Fibroblast of skin of back (primary cell): Measurements from ENCODE around the gene EXOC3L4.
"Not testable (repeated sequence)": the region's sequence is repeated elsewhere in the genome, so short reads cannot be mapped to it uniquely, and the experiment has no call there.

Experiments used
- DNase-seq: peaks from one replicate; pipeline ENCODE4 v3.0.0-alpha.2; 2013

Gene EXOC3L4

DNA sequence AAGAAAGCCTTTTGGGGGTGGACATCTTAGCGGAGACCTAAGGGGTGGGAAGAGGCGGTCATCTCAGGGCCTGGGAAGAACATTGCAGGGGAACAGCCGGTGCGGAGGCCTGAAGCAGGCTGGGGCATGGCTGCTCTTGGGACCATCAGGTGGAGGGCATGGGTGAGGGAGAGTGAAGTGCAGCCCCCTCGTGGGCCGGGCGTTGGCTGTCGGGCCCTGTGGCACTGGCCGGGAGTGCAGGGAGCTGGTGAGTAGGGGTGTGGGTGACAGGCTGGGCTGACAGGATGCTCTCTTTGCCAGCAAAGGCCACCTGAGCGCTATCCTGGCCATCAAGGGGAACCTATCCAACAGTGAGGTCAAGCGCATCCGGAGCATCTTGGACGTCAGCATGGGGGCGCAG, 40.4 kb downstream of the EXOC3L4 start:
- DNase-seq = no peak

DNA sequence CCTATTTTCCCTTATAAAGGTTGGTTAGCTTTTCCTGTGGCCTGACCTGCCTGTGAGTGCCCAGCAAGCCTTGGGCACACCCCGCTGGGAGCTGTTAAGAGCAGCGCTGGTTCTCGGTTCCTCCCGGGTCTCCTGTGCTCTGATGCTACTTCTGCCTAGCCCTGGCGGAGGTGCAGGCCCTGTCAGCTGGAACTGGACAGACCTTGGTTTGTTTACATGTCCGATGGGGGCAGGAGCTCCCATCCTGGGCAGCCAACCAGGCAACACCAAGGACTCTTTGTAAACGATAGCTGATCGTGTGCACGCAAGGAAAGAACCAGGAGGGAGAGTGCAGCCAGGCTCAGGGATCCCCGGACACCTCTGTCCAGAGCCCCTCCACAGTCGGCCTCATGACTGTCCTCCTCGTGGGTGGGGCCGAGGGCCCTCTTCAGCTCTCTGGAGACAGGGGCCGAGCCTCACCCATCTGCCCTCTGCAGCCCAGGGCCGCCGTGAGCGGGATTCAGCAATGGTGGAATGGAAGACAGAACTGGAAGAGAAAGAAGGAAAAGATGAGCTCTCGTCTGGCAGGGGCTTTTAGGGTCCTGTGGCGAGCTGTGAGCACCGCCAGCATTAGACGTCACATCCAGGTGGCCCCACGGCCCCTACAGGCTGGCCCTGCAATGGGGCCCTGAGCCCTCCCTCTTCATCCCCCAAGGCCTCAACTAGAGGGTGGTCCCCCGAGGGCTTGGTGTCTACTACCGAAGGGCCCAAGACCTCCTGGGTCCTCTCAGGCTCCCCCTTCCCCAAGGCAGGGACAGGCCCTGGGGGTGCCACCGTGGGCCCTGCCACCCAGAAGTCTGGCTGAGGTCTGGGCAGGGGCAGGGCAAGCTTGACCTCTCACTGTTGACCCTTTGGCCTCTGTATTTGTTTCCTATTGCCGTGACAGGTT, 41.1 kb downstream of the EXOC3L4 start:
- no peak for DNase-seq

GRCh38 chr14:103136388-103137271, 42.1 kb downstream of the EXOC3L4 start:
- peak; percentile 67 for DNase-seq

DNA sequence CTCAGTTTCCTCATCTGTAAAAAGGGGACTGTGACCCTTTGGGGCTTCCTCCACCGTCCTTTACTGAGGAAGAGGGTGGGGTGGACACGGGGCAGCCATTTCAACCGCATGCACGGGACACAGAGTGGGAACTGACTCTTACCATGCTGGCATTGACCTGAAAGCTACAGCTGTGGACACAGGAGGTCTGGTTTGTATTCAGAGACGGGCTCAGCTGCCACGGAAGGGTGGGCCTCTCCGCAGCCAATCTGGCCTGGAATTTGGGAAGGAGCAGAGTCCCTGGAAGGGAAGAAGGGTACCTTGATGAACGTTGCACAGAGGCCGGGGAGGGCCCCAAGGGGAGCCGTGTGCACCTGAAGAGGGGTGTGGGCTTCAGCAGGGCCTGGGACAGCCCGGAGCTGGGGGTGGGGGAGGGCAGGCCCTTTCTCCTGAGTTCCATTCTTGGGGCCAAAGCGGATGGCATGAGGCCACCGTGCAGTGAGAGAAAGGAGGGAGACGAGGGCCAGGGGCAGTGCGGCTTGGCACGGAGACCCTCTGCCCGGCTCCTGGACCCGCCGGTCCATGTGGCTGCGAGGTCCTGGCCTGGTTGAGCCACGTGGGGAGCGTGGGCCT, 43.3 kb downstream of the EXOC3L4 start:
- DNase-seq = no peak

DNA sequence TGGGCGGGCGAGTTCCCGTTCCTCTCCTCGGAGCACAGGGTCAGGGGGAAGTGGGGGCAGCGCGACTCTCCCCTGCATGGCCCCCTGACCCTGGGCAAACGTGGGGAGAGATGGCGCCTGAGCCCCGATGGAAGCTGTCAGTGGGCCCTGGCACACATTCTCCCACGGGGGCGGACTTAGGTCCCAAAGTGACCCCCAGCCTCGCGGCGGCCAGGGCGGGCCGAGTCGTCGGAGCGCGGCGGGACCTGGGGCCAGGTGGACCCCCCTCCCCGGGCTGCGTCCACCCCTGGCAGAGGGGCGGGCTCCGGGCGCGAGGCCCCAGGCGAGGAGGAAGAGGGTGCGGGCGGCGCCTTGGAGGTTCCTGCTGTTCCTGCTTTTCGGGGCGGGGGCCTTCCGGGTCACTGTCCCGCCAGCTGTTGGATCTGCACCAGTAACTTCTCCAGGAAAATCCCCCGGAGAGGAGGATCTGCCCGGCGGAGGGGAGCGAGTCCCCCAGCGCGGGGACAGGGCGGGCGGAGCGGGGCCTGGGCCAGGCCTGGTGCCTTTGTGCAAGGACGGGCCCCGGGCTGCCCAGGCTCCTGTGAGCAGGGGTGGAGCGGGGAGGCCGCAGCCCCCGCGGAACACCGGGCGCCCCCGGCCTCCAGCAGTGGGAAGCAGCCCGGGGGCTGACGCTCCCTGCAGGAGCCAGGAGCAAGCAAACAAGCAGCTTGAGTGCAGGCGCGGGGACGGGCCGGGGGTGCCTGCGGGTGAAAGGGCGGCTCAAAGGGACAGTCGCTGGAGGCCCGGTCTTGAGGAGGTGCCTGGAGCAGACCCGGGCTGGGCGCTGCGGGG, 44.0 kb downstream of the EXOC3L4 start:
- no peak for DNase-seq

DNA sequence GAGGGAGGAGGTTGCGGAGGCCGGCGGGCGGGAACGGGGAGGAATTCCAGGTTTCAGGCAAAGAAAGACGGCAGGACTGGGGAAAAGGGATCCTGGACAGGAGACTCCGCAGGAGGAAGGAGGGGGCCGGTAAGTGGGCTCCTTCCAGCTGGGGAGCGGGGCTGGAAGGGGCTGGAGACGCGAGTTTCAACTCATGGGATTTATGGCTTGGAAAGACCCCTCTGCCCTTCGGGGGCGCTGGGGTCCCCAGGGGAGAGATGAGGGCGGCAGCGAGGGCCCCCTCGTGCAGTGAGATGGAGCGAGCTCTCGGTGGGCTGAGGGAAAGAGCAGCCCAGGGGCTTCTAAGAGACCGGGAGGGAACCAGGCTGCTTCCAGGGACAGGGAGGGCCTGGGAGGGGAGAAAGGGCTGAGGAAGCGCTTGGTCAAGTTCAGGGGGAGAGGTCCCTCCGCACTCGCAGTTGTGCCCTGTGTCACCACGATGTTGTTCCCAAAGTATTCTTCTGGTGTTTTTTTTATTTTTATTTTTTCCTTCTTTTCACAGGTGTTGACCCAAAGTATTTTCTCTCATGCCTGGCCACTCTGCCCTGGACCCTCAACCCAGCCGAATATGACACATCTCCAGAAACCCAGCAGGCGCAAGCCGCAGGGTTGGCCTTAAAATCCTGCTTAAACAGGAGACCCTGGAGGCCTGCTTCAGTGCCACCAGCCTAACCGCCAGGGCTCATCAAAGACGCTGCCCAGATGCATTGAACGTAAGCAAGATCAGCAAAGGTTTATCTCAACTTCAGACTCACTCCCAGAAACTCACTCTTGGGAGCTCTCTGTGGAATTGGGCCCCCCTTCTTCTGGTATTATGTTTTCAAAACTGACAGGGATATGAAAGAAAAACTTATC, 44.9 kb downstream of the EXOC3L4 start:
- no peak for DNase-seq

DNA sequence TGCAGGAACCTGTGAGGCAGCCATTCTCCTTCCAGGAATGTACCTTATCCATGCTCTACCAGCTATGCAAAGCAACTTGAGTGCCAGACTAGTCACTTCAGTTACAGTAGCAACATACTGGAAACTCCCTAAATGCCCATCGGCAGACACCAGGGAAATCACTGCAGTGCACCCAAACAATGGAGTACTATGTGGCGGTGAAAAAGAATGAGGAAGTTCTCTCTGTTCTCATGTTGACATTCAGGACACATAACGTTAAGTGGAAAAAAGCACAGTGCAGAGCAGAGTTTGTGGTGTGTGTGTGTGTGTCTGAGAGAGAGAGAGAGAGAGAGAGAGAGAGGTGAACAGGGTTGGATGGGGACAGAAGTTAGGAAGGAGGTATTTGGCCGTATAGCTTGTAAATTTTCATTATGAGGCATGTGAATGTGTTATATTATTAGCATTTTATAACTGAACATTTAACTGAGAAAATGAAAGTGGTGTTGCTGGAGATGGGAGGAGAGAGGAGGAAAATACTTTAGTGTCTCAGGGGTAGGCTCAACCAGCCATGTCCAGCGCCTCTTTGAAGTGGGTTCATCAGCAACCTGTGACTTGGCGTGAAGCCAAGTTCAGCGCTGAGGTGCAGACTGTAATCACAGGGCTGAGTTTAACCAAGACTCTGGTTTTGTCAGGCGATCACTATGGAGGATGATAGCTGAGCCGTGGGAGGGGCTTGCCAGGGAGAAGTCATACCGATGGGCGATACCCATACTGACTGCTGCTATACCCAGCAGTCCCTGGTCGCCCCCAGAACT, 46.0 kb downstream of the EXOC3L4 start:
- DNase-seq = no peak

DNA sequence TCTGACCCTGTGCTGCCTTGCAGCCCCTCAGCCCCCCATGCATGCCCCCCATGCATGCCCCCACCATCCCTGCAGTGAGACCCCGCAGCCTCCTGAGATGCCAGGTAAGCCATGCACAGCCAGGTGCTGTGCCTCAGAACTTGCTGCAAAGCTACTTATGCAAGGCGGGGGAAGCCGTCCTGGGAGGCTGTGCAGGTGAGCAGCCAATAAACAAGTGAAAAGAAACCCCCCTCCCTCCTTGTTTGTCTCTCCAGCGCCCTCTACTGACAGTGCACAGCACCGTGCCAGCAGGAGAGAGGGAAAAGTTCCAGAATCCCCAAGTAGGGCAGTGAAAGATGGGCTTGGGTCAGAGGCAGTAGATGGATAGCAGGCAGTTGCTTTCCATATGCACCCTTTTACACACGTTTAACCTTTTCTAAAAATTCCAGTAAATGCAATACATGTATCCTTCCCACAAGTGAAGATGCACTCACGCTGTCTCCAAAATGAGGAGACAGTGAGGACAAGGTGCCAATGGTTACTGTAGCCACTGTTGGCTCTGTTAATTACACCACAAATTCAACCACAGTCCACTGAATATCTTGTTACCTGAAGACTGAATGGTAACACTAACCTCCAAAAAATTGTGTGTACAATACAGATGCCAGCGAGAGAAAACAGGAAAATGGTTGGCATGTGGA, 46.7 kb downstream of the EXOC3L4 start:
- no peak for DNase-seq

DNA sequence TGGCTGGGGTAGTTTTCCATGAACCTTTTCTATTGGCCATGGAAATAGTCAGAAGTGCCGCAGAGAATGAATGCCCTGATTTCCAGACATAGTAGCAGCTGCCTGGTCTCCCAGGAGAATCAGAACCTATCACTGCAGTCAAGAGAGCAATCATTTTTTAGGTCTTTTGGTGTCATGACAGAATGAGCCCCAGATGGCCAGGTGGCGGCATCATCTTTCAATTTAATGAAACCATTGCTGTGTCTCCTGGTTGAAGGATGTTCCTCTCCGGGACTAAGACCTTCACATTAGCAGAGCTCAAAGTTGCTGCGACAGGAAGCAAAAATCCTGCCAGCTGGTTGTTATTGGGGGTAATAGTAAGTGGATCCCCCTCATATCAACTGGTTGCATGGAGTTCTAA, 47.5 kb downstream of the EXOC3L4 start:
- no peak for DNase-seq

DNA sequence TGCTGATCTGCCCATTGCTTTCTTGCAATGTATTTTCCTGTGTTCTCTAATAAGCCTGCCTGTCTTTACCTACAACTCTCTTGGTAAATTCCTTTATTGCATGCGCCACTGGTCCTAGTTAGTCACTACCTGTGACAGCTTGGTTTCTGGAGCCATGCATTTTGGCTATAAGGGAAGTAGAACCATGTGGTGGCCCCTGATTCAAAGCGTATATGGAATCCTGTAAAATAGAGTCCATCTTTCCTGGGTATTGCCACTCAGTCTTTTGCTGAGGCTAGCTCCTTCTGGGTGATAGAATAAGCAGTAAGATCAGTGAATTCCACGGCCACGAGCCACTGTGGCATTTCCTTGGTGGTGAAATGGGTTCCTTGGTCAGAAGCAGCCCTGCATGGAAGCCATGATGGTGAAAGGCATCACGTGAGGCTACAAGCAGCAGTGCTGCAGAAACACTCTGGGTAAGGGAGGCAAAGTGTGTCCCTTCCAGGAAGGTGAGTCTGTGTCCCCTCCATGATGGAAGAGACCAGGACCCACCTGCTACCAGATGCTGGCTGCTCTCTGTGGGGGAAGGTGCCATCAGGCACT, 48.3 kb downstream of the EXOC3L4 start:
- DNase-seq = no peak

DNA sequence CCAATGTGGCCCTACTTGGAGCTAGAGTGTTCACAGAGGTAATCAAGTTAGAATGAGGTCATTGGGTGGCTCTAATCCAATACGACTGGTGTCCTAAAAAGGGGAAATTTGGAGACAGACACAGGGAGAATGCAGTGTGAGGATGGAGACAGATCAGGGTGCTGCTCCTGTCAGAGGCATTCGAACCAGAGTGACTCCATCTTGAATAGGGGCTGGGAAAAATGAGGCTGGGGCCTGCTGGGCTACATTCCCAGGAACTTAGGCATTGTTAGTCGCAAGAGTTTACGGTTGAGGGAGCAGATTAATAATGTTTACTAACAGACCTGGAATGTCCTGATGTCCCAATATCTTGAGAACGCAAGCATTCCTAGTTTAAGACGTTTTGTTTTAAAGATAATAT, 49.0 kb downstream of the EXOC3L4 start:
- no peak for DNase-seq

DNA sequence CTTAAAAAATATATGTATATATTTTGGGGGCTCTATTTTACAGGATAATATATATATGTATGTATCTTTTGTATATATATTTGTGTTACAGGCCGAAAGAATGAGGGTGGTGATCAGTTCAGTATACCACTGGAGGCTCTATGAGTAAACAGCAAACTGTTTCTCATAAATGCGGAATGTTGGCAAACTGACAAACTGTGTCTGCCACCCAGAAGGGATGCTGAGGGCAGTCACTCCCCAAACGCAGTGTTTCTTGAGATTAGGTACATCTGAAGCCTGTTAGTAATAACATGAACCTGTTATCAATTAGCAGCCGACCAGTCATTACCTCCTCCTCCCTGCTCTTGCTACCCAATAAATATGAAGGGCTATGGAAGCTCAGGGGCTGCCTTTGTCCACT, 49.6 kb downstream of the EXOC3L4 start:
- peak; percentile 71 for DNase-seq

DNA sequence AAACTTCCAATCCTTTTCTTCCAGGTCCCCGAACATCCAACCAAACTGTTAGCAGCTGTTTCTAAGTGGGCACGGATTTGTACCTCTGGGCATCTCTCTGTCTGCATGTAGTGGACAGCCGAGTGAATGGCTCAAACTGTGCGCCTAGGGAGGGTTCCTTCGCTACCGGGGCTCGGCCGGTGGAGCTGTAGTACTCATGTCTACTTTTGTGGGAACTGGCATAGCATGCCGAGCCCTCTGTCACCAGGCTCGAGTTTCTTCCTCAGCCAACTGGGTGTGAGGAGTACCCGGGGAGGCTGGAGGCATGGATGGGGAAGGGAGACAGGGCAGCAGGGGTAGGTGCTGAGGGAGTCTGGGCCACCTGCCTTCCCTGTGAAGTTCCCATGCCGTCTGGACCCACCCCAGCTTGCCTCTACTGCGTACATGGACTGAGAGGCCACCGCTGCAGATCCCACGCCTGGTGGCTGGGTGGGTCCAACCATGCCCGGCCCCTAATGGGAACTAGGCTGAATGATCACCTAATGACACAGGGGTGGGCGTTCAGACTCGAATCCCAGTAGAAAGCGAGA, 51.7 kb downstream of the EXOC3L4 start:
- DNase-seq = no peak

- DNase-seq = no peak
Observed at GRCh38 chr14:103149351-103150237, 55.1 kb downstream of the EXOC3L4 start.

DNA sequence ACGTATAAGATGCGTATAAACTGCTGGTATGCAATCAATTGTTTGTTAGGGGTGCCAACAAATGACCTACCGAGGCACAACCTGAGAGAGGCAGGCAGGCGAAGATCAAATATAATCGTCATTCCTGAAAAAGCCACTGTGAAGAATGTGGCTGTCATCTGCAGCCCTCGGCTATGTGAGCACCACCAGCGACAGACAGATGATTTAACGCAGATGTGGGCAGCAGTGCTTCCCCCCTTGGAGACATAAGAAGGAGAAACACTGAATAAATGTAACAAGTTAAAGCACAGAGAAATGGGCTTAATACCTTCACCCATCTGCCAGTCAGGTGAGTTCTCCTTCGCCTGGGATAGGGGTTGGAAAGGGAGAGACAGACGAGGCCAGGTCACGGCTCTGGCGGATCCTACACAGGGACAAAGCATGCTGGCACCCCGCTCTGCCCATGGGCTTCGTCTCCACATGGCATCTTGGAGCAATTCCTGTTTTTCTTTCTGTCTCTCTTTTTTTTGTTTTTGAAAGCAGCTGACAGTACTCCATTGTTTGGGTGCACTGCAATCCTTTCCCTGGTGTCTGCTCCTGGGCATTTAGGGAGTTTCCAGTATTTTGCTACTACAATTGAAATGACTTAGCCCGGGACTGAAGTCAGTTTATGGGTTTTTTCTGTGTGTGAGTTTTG, 56.9 kb downstream of the EXOC3L4 start:
- no peak for DNase-seq

DNA sequence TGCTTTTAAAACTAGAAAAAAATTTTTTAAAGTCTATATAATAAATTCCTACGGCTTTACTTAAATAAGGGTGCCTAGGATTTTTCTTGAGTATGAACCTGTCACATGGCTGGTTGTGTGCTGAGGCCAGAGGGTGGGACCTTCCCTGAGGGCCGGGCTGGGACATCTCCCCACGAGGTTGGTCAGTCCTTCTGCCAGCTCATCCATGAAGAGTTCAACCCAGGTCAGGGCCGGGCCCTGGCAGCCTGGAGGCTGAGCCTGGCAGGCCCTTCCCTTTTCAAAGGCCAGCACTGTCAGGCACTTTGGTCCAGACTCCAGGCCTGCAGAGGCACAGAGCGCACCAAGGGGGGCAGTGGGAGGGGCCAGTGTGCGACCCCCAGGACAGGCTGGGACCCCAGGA, 60.5 kb downstream of the EXOC3L4 start:
- DNase-seq = peak; percentile 23

- DNase-seq = not testable (repeated sequence)
Observed at GRCh38 chr14:103155416-103155815, 60.9 kb downstream of the EXOC3L4 start.
